HepG2 (cell line): ENCODE results near the gene NRP1. TPM values are rescaled to one million over a fixed set of nuclear protein-coding genes. Genes with fewer than 3 reads are reported as not detected.

Experiments used
- ATAC-seq: fragments of 200-7000 bp; cut with Tn5 transposase; 3 replicates; pipeline ENCODE4 v1.9.1; 2020; ENCODE audit warnings: mild to moderate bottlenecking, moderate library complexity
- BruUV-seq: library from RNA; stranded (reverse); fragments of 400-500 nt; replicated peaks from 2 replicates; lab custom pipeline; 2021; lab: Mats Ljungman, UMichigan
- CTCF ChIA-PET: fragments of 300-600 bp; formaldehyde crosslinking; extraction: SDS; loops from one replicate; lab custom pipeline; 2021; ENCODE audit warnings: low total read pairs, inconsistent platforms, low intra/inter-chr PET ratio; lab: Yijun Ruan, JAX
- POLR2A ChIA-PET: fragments of 350-600 bp; sonication (Branson Sonifier 250); formaldehyde crosslinking; loops from one replicate; lab custom pipeline; 2020; ENCODE audit warnings: antibody characterized with exemption, inconsistent platforms; lab: Yijun Ruan, JAX
- DNase-seq: peaks from one replicate; pipeline ENCODE4 v3.0.0-alpha.2; 2015; ENCODE audit warnings: low spot score
- FAIRE-seq: peaks from 3 replicates; lab custom pipeline; 2011; peaks lifted over from hg19 to GRCh38; lab: Jason Lieb, UNC
- H2AFZ ChIP-seq: one replicate; pipeline ENCODE4 v1.6.1; 2011; ENCODE audit warnings: low read length, inconsistent platforms
- H3K27ac ChIP-seq: fragments of 300-600 bp; 3 replicates; pipeline ENCODE4 v1.8.0; 2011; ENCODE audit warnings: mixed run types, mild to moderate bottlenecking, mixed read lengths, low read length, inconsistent platforms; ENCODE audit not compliant: insufficient read depth; ENCODE audit errors: extremely low read length
- H3K27me3 ChIP-seq, 2 experiments: fragments of 200-600 bp in 1 of 2; 2 replicates in 1 of 2; 3 replicates in 1 of 2; pipeline versions ENCODE4 v1.6.0 to v1.8.0; 2011; ENCODE audit warnings: low read length in 2 of 2, mild to moderate bottlenecking in 2 of 2, moderate library complexity in 2 of 2, inconsistent platforms in 1 of 2; ENCODE audit not compliant: insufficient read depth in 2 of 2, control insufficient read depth in 1 of 2
- H3K36me3 ChIP-seq, 2 experiments: fragments of 200-600 bp in 1 of 2; replicated peaks in 1 of 2; 2 replicates in 1 of 2; 3 replicates in 1 of 2; pipeline versions ENCODE4 v1.5.1 to v1.8.0; 2011; ENCODE audit warnings: low read length in 2 of 2, inconsistent platforms in 1 of 2; ENCODE audit not compliant: insufficient read depth in 2 of 2, control insufficient read depth in 1 of 2
- H3K4me1 ChIP-seq: 2 replicates; pipeline ENCODE4 v1.5.1; 2012; ENCODE audit warnings: low read length, inconsistent platforms; ENCODE audit not compliant: insufficient read depth
- H3K4me2 ChIP-seq: 2 replicates; pipeline ENCODE4 v1.6.0; 2011; ENCODE audit warnings: low read depth, low read length, inconsistent platforms
- H3K4me3 ChIP-seq, 3 experiments: fragments of 200-600 bp in 1 of 3; sonication (generic), shearing (Covaris generic) in 1 of 3; replicated peaks in 1 of 3; 2 replicates each; pipeline ENCODE4 v1.5.1; 2011 to 2016; ENCODE audit warnings: low read length in 3 of 3, inconsistent platforms in 2 of 3, low read depth in 2 of 3, mild to moderate bottlenecking in 2 of 3, control low read depth in 1 of 3, mixed read lengths in 1 of 3; ENCODE audit not compliant: insufficient read depth in 1 of 3
- H3K79me2 ChIP-seq: one replicate; pipeline ENCODE4 v1.6.1; 2011; ENCODE audit warnings: low read length, inconsistent platforms; ENCODE audit not compliant: insufficient read depth
- H3K9ac ChIP-seq: 2 replicates; pipeline ENCODE4 v1.6.0; 2011; ENCODE audit warnings: mild to moderate bottlenecking, low read depth, low read length, inconsistent platforms; ENCODE audit not compliant: insufficient read depth
- H3K9me3 ChIP-seq: 2 replicates; pipeline ENCODE4 v1.5.1; 2012; ENCODE audit warnings: mild to moderate bottlenecking, low read length
- H4K20me1 ChIP-seq: 2 replicates; pipeline ENCODE4 v1.6.0; 2011; ENCODE audit warnings: inconsistent platforms, mild to moderate bottlenecking, low read length, moderate library complexity; ENCODE audit not compliant: insufficient read depth
- ZNF331 ChIP-seq: sonication (generic); formaldehyde crosslinking; IDR thresholded peaks from 2 replicates; pipeline ENCODE4 v1.4.0; 2020; ENCODE audit warnings: missing genetic modification reagents
- ZNF737 ChIP-seq: sonication (generic); formaldehyde crosslinking; IDR thresholded peaks from 2 replicates; pipeline ENCODE4 v1.5.0; 2020; ENCODE audit warnings: missing genetic modification reagents, mild to moderate bottlenecking, borderline replicate concordance
- ZNF770 ChIP-seq: sonication (generic); formaldehyde crosslinking; IDR thresholded peaks from 2 replicates; pipeline ENCODE4 v1.5.0; 2020; ENCODE audit warnings: mild to moderate bottlenecking, missing genetic modification reagents
- WGBS: methylation state at CpG from one replicate; pipeline ENCODE4 v1.1.6; 2017; ENCODE audit warnings: low lambda C conversion rate; 5-methylcytosine and 5-hydroxymethylcytosine counted together
- in situ Hi-C: cut with HindIII; loops from 2 replicates; pipeline ENCODE4 v1.10.0; 2017; ENCODE audit warnings: low pct_unique_long_range_greater_than_20kb; ENCODE audit not compliant: extremely low pct_ligation_motif_present
- intact Hi-C: fragments of 100-400 bp; cut with micrococcal nuclease; formaldehyde crosslinking; loops from one replicate; pipeline ENCODE4 v1.10.0; 2022; ENCODE audit not compliant: unreplicated experiment
- polyA plus RNA-seq, 8 experiments: library from polyadenylated mRNA; depleted of rRNA in 3 of 8; stranded (reverse) in 7 of 8; unstranded in 1 of 8; fragments of >200 nt; fragmentation: Illumina TruSeq in 4 of 8; extraction: Trizol in 4 of 8; gene quantifications; 2 replicates each; pipeline versions ENCODE4 v1.2.1 to v1.2.3, GENCODE V29; 2011 to 2016; ENCODE audit warnings: low read depth in 4 of 8, missing spikeins in 1 of 8, mixed read lengths in 1 of 8; ENCODE audit not compliant: insufficient read depth in 1 of 8
- total RNA-seq, 5 experiments: library from RNA; depleted of rRNA; stranded (reverse); fragments of >200 nt; fragmentation: Illumina TruSeq; extraction: Trizol; gene quantifications; 2 replicates each; pipeline ENCODE4 v1.2.3, GENCODE V29; 2016; ENCODE audit warnings: low read depth in 1 of 5

Gene NRP1
- total and polyA plus RNA-seq, 2 of the 13 experiments (the other 11 are each of a cell fraction or from before 2014, with no cell fraction given): 5.3 to 5.8 TPM

DNA sequence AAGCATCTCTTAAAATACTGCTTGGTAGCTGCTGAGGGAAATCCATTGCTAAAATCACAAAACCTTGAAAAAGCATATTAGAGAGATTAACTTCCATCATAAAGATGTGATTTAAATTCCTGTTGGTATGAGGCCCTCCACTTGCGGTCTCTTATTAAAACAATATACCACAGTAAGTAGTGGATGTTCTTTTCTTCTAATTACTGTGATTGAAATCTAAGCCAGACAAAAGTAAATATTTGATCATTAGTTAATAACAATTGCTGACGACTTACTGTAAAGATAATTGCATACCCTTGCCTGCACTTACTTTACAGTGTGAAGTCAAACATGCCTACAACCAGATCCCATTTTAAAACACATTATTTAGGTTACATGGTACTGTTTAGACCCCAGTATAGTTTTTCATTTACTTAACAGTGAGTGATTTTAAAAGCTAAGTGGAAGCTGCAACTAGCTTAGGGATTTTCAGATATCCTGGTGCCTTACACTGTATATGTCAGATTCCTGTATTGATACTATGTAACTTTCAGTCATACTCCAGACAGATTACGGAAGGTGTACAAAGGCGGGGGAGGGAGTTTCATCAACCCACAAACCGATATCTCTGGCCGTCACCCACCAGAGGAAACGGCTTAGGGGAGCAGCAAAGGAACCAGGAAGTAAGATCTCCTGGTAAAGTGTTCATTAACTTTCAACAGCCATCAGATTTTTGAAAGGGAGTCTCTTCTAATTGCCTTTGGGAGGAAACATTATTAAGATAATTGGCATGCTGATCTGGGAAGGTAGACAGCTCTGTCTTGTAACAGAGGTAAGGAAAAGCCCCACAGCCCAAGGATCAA is 986 bp downstream of the NRP1 start:
- H3K27me3 ChIP-seq: peaks cover 3 to 40% of the 10 kb centered on the region in 2 experiments; a peak in 4 of 5 replicates
- FAIRE-seq (no peak), DNase-seq (no peak), ATAC-seq (no peak)
- no peak overlapping the region for H2AFZ ChIP-seq
- H3K9ac ChIP-seq: peak overlapping the region; percentile 61; the same call in 1 of the 2 replicates
- H3K4me2 ChIP-seq: peak overlapping the region; percentile 96
- no peak overlapping the region for H3K27ac ChIP-seq
- no peak for TF ChIP-seq ZNF331 (CRISPR knock-in tag)
- no peak for TF ChIP-seq ZNF770 (CRISPR knock-in tag)
- no peak for TF ChIP-seq ZNF737 (CRISPR knock-in tag)
- whole genome bisulfite sequencing: 19% methylated on average over 5 of the region's 7 CpGs
- H3K9me3 ChIP-seq: no peaks in the 10 kb centered on the region
- POLR2A ChIA-PET: interaction anchor here (1.1 to 3.9 kb wide), 4 partner anchors 27 to 175 kb away, joined by 3 to 19 read pairs (median 7); no protein-coding TSS in a partner anchor
- in situ Hi-C loops (loop anchor here (10.0 to 25.0 kb wide), 3 partner anchors 791 to 1304 kb away; no protein-coding TSS in a partner anchor), intact Hi-C loops (loop anchor here (10.0 kb wide), 2 partner anchors 741 to 961 kb away; no protein-coding TSS in a partner anchor)
- peak overlapping the region; percentile 52 to 81 (median 66) for H3K4me3 ChIP-seq
- CTCF ChIA-PET: no interaction called here
- H3K4me1 ChIP-seq: peaks cover 68% of the 10 kb centered on the region
- H4K20me1 ChIP-seq: no peaks in the 10 kb centered on the region
- BruUV-seq: no TSS peak
- H3K79me2 ChIP-seq: peaks cover 2% of the 10 kb centered on the region
- peaks cover 0 to 1% of the 10 kb centered on the region in 2 experiments; a peak in 2 of 5 replicates for H3K36me3 ChIP-seq
